K562 (cell line): ENCODE data around the gene AIFM3. TPM values are rescaled to one million over a fixed set of nuclear protein-coding genes. Genes with fewer than 3 reads are reported as not detected.
A peak's percentile ranks its signal among the peaks of the same experiment; 100 is the strongest.

Source experiments
- BRF2 ChIP-seq: IDR thresholded peaks from 3 replicates; pipeline ENCODE4 v1.6.1; 2011; ENCODE audit warnings: borderline replicate concordance, mild to moderate bottlenecking; ENCODE audit not compliant: insufficient read length, insufficient read depth
- FOXA1 ChIP-seq: fragments of 450-650 bp; IDR thresholded peaks from 2 replicates; pipeline ENCODE4 v1.6.1; 2016; ENCODE audit warnings: mild to moderate bottlenecking, borderline replicate concordance
- MLX ChIP-seq, 2 experiments: fragments of 450-650 bp in 1 of 2; sonication (generic) in 1 of 2; formaldehyde crosslinking; conservative IDR thresholded peaks; 2 replicates each; pipeline versions ENCODE4 v1.4.0 to v1.8.1; 2020 to 2022; ENCODE audit warnings: mild to moderate bottlenecking in 1 of 2, missing genetic modification reagents in 1 of 2
- REST ChIP-seq, 2 experiments: fragments of 450-650 bp; formaldehyde crosslinking in 1 of 2; IDR thresholded peaks; 2 replicates each; pipeline versions ENCODE4 v1.4.0 to v1.6.1; 2014 to 2020; ENCODE audit warnings: mild to moderate bottlenecking in 2 of 2, borderline replicate concordance in 1 of 2, low read depth in 1 of 2
- SRSF1 ChIP-seq: fragments of 200-400 bp; formaldehyde crosslinking; IDR thresholded peaks from 2 replicates; pipeline ENCODE4 v1.6.1; 2017; ENCODE audit warnings: mild to moderate bottlenecking, low read depth, low read length, moderate library complexity
- THRB ChIP-seq: fragments of 450-650 bp; formaldehyde crosslinking; conservative IDR thresholded peaks from 2 replicates; pipeline ENCODE4 v1.4.0; 2022; ENCODE audit warnings: mild to moderate bottlenecking, missing genetic modification characterization
- ZBTB5 ChIP-seq: fragments of 450-650 bp; IDR thresholded peaks from 2 replicates; pipeline ENCODE4 v1.6.1; 2017; ENCODE audit warnings: antibody characterized with exemption
- ZFP36 ChIP-seq: fragments of 150-350 bp; IDR thresholded peaks from 2 replicates; pipeline ENCODE4 v1.6.1; 2018; ENCODE audit warnings: low read length, low read depth; ENCODE audit not compliant: partially characterized antibody
- ZFPM2 ChIP-seq: fragments of 250-450 bp; sonication (Bioruptor Pico); IDR thresholded peaks from 2 replicates; pipeline ENCODE4 v1.5.1; 2022; ENCODE audit warnings: mild to moderate bottlenecking
- ZNF41 ChIP-seq: fragments of 250-450 bp; sonication (Bioruptor Pico); conservative IDR thresholded peaks from 2 replicates; pipeline ENCODE4 v1.4.0; 2020; ENCODE audit warnings: mild to moderate bottlenecking
- polyA plus RNA-seq, 8 experiments: library from polyadenylated mRNA; depleted of rRNA in 4 of 8; stranded (reverse) in 5 of 8; unstranded in 3 of 8; fragments of >200 nt; fragmentation: Nextera tagmentation in 2 of 8; fragmentation: Illumina TruSeq in 1 of 8; extraction: Ambion mirVana in 2 of 8; extraction: Trizol in 1 of 8; gene quantifications; 2 replicates each; pipeline versions ENCODE4 v1.2.1 to v1.2.3, GENCODE V29; 2011 to 2014; ENCODE audit warnings: inconsistent platforms in 1 of 8, missing spikeins in 1 of 8
- total RNA-seq, 7 experiments: library from RNA; depleted of rRNA in 6 of 7; stranded (reverse); fragments of >200 nt in 6 of 7; fragmentation: Illumina TruSeq in 2 of 7; extraction: Trizol in 2 of 7; gene quantifications; 2 replicates each; pipeline versions ENCODE4 v1.2.1 to v1.2.3, GENCODE V29; 2011 to 2021; ENCODE audit warnings: low replicate concordance in 1 of 7

Gene AIFM3
- total and polyA plus RNA-seq, 9 of the 15 experiments (the other 6 are each of a cell fraction or from before 2014, with no cell fraction given) = 0.03 to 0.20 (median 0.07) TPM; not detected in 1

- TF ChIP-seq ZNF41 = peak; percentile 49; the same call in 1 of the 2 replicates
- TF ChIP-seq BRF2 = no peak
- TF ChIP-seq REST (IDR thresholded peaks at IDR 0.05; ENCODE audit: borderline replicate concordance) = no peak
- TF ChIP-seq REST (CRISPR knock-in tag; IDR thresholded peaks at IDR 0.05; ENCODE audit: low read depth) = 0 out of 2 replicates have a peak, but pooled peaks have one; percentile 11
- TF ChIP-seq FOXA1 = no peak
- TF ChIP-seq SRSF1 = no peak
- TF ChIP-seq ZFPM2 (CRISPR knock-in tag) = 0 out of 2 replicates have a peak, but pooled peaks have one; percentile 7
- TF ChIP-seq ZBTB5 = no peak
- 0 out of 4 replicates have a peak, but pooled peaks have one; percentile 6 to 86 for TF ChIP-seq MLX (CRISPR knock-in tag; conservative IDR thresholded peaks at IDR 0.05)
- TF ChIP-seq ZFP36 = no peak
- 0 out of 2 replicates have a peak, but pooled peaks have one; percentile 23 for TF ChIP-seq THRB (CRISPR knock-in tag)
Observed at GRCh38 chr22:20996598-20997535, 29.8 kb downstream of the AIFM3 start (continued).
